IPS-20b (cell line): Measurements from ENCODE around the gene ADAMTSL1.

Experiments used
- H3K27ac ChIP-seq: one replicate; pipeline ENCODE4 v1.5.1; 2013; ENCODE audit warnings: low read length
- H3K27me3 ChIP-seq: 2 replicates; pipeline ENCODE4 v1.6.1; 2013; ENCODE audit warnings: mild to moderate bottlenecking, low read length, inconsistent platforms; ENCODE audit not compliant: insufficient read depth
- H3K36me3 ChIP-seq: 2 replicates; pipeline ENCODE4 v1.6.1; 2013; ENCODE audit warnings: low read depth, mild to moderate bottlenecking, inconsistent platforms, low read length, moderate library complexity; ENCODE audit not compliant: insufficient read depth
- H3K4me1 ChIP-seq: 2 replicates; pipeline ENCODE4 v1.6.1; 2013; ENCODE audit warnings: mild to moderate bottlenecking, control low read depth, inconsistent platforms, low read length, moderate library complexity; ENCODE audit not compliant: insufficient read depth
- H3K4me3 ChIP-seq: 2 replicates; pipeline ENCODE4 v1.5.1; 2013; ENCODE audit warnings: mild to moderate bottlenecking, low read length, inconsistent platforms
- H3K9ac ChIP-seq: 2 replicates; pipeline ENCODE4 v1.6.1; 2013; ENCODE audit warnings: low read depth, mild to moderate bottlenecking, inconsistent platforms, low read length, moderate library complexity
- H3K9me3 ChIP-seq: 2 replicates; pipeline ENCODE4 v1.6.1; 2013; ENCODE audit warnings: mild to moderate bottlenecking, low read depth, low read length, inconsistent platforms; ENCODE audit not compliant: insufficient read depth

ADAMTSL1 gene

GRCh38 chr9:18700714-18701113 is 226.8 kb downstream of the ADAMTSL1 start:
- H3K4me3 ChIP-seq: no peak overlapping the region
- no peaks in the 10 kb centered on the region for H3K36me3 ChIP-seq
- H3K27ac ChIP-seq: no peak overlapping the region
- H3K9me3 ChIP-seq: peaks cover under 1% of the 10 kb centered on the region; the same call in 1 of the 2 replicates
- H3K27me3 ChIP-seq: no peaks in the 10 kb centered on the region
- no peak overlapping the region for H3K9ac ChIP-seq
- H3K4me1 ChIP-seq: no peaks in the 10 kb centered on the region

DNA sequence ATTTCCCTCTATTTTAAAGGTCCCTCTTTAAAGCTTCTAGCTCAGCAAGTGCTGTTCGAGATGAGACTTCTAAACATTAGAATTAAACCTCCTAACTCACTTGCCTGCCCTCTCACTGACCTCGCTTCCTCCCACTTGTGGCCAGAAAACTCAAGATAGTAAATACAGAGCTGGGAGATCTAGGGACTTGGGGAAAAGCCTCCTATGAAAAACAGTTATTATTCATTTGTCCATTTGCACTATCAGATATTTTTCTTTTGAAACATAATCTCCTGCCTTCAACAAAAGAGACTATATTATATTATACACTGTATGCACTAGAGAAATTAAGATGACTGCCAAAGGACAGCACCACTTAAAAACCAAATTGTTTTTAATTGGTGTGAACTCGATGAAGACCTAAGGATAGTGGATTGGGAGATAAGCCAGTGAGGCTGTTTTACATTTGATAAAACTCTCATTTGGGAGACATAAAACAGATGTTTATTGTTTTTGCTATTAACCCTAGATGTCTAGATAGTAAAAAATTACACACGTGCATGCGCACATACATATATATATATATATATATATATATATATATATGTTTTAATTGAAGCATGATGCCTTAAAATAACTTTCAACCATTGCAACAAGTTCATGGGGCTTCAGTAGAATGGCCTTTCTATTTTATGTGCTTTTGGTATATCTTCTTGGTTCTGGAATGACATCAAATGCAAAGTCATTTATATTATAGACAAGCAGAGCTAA is 229.4 kb downstream of the ADAMTSL1 start:
- Histone ChIP-seq H3K36me3 (no peaks in the 10 kb centered on the region), H3K4me1 (no peaks in the 10 kb centered on the region), H3K27me3 (no peaks in the 10 kb centered on the region), H3K9ac (no peak overlapping the region), H3K9me3 (no peaks in the 10 kb centered on the region), H3K27ac (no peak overlapping the region), H3K4me3 (no peak overlapping the region)

DNA sequence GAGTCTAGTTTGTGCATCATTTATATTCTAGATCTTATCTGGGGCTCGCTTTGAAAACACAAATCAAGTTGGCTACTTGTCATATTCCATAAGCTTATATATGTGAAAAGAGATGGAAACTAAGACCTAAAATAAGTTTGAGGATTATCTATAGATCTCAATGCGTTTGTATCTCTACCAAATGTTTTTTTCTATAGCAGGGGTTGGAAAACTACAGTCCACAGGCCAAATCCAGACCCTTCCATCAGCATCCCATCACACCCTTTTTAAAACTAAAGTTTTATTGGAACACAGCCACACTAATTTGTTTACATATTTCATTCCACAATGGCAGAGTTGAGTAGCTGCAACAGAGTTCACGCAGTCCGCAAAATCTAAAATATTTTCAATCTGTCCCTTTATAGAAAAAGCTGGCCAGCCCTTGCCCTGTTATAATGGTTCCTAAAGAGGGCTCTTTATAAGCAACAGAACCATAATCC is 230.0 kb downstream of the ADAMTSL1 start:
- Histone ChIP-seq H3K9me3 (no peaks in the 10 kb centered on the region), H3K4me3 (no peak overlapping the region), H3K27me3 (no peaks in the 10 kb centered on the region), H3K36me3 (no peaks in the 10 kb centered on the region), H3K9ac (no peak overlapping the region), H3K27ac (no peak overlapping the region), H3K4me1 (no peaks in the 10 kb centered on the region)

DNA sequence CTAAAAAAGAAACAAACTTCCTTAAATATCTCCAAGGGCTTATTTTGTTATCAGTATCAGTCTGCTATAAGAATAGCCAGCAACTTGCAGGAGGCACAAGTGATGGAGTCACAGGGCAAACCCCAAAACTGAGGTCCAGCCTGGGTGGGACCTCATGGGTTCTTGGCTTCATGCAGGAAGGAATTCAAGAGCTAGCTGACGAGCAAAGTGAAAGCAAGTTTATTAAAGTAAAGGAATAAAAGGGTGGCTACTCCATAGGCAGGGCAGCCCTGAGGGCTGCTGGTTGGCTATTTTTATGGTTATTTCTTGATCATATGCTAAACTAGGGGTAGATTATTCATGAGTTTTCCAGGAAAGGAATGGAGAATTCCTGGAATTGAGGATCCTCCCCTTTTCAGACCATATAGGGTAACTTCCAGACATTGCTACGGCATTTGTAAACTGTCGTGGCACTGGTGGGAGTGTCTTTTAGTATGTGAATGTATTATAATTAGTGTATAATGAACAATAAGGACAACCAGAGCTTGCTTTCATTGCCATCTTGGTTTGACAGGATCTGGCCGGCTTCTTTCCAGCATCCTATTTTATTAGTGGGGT is 231.9 kb downstream of the ADAMTSL1 start:
- Histone ChIP-seq H3K27ac (no peak overlapping the region), H3K4me1 (no peaks in the 10 kb centered on the region), H3K9me3 (peaks cover 3% of the 10 kb centered on the region; the same call in 1 of the 2 replicates), H3K36me3 (no peaks in the 10 kb centered on the region), H3K4me3 (no peak overlapping the region), H3K27me3 (no peaks in the 10 kb centered on the region), H3K9ac (no peak overlapping the region)

DNA sequence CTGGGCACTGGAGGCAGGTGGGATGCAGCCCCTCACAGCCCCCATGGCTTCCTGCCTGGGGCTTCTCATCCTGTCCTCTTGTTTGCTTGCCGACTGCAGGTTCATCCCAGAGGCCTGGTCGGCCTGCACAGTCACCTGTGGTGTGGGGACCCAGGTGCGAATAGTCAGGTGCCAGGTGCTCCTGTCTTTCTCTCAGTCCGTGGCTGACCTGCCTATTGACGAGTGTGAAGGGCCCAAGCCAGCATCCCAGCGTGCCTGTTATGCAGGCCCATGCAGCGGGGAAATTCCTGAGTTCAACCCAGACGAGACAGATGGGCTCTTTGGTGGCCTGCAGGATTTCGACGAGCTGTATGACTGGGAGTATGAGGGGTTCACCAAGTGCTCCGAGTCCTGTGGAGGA is 232.7 kb downstream of the ADAMTSL1 start:
- no peak overlapping the region for H3K27ac ChIP-seq
- H3K4me1 ChIP-seq: no peaks in the 10 kb centered on the region
- no peaks in the 10 kb centered on the region for H3K36me3 ChIP-seq
- H3K9ac ChIP-seq: no peak overlapping the region
- no peak overlapping the region for H3K4me3 ChIP-seq
- H3K27me3 ChIP-seq: no peaks in the 10 kb centered on the region
- peaks cover 4% of the 10 kb centered on the region; the same call in 1 of the 2 replicates for H3K9me3 ChIP-seq

GRCh38 chr9:18707061-18707461 is 233.1 kb downstream of the ADAMTSL1 start:
- Histone ChIP-seq H3K9me3 (peaks cover 4% of the 10 kb centered on the region; the same call in 1 of the 2 replicates), H3K27me3 (no peaks in the 10 kb centered on the region), H3K4me1 (no peaks in the 10 kb centered on the region), H3K27ac (no peak overlapping the region), H3K4me3 (no peak overlapping the region), H3K36me3 (no peaks in the 10 kb centered on the region), H3K9ac (no peak overlapping the region)

GRCh38 chr9:18707489-18708205 is 233.7 kb downstream of the ADAMTSL1 start:
- H3K9me3 ChIP-seq: peaks cover 4% of the 10 kb centered on the region; the same call in 1 of the 2 replicates
- no peaks in the 10 kb centered on the region for H3K36me3 ChIP-seq
- no peak overlapping the region for H3K27ac ChIP-seq
- H3K4me3 ChIP-seq: no peak overlapping the region
- no peaks in the 10 kb centered on the region for H3K27me3 ChIP-seq
- no peak overlapping the region for H3K9ac ChIP-seq
- no peaks in the 10 kb centered on the region for H3K4me1 ChIP-seq

DNA sequence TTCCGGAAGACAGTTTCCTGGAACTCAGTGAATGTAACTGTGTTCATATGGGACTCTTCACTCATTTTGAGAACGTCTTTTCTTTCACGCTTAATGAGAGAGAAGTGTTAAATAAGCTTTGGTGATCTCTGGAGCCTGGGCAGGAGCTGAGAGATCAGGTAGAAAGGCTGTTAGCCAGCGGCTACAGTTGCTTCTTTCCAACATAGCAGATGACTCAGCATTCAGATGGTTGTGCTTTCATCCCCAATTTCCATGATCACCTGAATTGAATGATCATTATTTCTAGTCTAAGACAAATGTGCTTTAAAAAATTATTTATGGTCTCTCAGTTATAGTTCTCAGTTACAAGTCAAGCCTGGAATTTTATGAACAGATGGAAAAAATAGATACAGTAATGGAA is 234.5 kb downstream of the ADAMTSL1 start:
- Histone ChIP-seq H3K9me3 (peaks cover 4% of the 10 kb centered on the region; the same call in 1 of the 2 replicates), H3K4me1 (no peaks in the 10 kb centered on the region), H3K27me3 (no peaks in the 10 kb centered on the region), H3K4me3 (no peak overlapping the region), H3K36me3 (no peaks in the 10 kb centered on the region), H3K9ac (no peak overlapping the region), H3K27ac (no peak overlapping the region)

DNA sequence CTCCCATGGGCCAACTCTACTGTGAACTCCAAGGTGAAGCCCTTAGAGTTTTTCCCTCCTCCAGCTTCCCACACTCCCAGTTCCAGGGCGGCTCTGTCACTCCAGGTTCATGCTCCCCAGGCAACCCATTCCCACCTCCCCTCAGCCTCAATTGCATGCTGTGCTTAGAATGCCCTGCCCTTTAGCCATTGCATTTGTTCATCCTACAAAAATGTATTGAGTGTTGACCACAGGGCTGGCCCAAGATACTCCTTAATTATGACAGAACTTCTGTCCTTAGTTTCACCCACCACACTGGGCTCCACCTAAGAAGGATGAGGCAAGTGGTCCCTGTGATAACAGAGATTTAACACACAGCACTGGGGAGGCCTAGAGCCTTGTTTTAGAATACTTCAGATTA is 236.1 kb downstream of the ADAMTSL1 start:
- no peaks in the 10 kb centered on the region for H3K4me1 ChIP-seq
- H3K36me3 ChIP-seq: no peaks in the 10 kb centered on the region
- H3K4me3 ChIP-seq: no peak overlapping the region
- H3K9ac ChIP-seq: no peak overlapping the region
- H3K27ac ChIP-seq: no peak overlapping the region
- H3K9me3 ChIP-seq: peaks cover 4% of the 10 kb centered on the region; the same call in 1 of the 2 replicates
- no peaks in the 10 kb centered on the region for H3K27me3 ChIP-seq

DNA sequence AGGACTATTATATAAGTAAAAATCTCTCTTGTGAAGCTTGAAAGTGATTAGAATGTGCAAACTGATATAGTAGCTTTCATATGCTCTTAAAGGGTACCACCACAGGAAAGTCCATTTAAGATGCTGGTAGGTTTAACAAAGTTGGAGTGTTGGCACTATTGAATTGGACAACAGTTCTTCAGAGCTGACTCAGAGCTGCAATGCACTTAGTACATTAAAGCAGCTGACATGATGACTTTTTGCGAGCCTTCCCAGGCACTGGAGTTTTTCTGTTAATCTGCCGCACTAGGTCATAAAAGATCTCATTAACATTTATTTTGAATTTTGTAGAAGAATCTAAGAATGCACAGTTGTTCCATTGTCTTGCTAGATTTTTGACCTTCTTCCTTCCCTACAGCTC is 243.8 kb downstream of the ADAMTSL1 start:
- no peaks in the 10 kb centered on the region for H3K36me3 ChIP-seq
- no peaks in the 10 kb centered on the region for H3K9me3 ChIP-seq
- no peak overlapping the region for H3K9ac ChIP-seq
- no peak overlapping the region for H3K27ac ChIP-seq
- no peak overlapping the region for H3K4me3 ChIP-seq
- H3K27me3 ChIP-seq: no peaks in the 10 kb centered on the region
- H3K4me1 ChIP-seq: no peaks in the 10 kb centered on the region

- no peaks in the 10 kb centered on the region for H3K27me3 ChIP-seq
- H3K4me1 ChIP-seq: no peaks in the 10 kb centered on the region
- H3K4me3 ChIP-seq: no peak overlapping the region
- H3K27ac ChIP-seq: no peak overlapping the region
- no peaks in the 10 kb centered on the region for H3K9me3 ChIP-seq
- H3K36me3 ChIP-seq: no peaks in the 10 kb centered on the region
- H3K9ac ChIP-seq: no peak overlapping the region
Measured at GRCh38 chr9:18718393-18718792, 244.4 kb downstream of the ADAMTSL1 start.
